Ishikawa (cell line): ENCODE results near the gene LGI4.

Experiments used
- CEBPB ChIP-seq: IDR thresholded peaks from 2 replicates; pipeline ENCODE4 v1.6.1; 2012
- CREB1 ChIP-seq: IDR thresholded peaks from 2 replicates; pipeline ENCODE4 v1.6.1; 2012; ENCODE audit warnings: low read depth
- EGR1 ChIP-seq: IDR thresholded peaks from 2 replicates; pipeline ENCODE4 v1.6.1; 2012
- EP300 ChIP-seq: IDR thresholded peaks from 2 replicates; pipeline ENCODE4 v1.6.1; 2012; ENCODE audit warnings: borderline replicate concordance
- FOXM1 ChIP-seq: IDR thresholded peaks from 2 replicates; pipeline ENCODE4 v1.6.1; 2012; ENCODE audit warnings: low read depth, borderline replicate concordance
- MAX ChIP-seq: IDR thresholded peaks from 2 replicates; pipeline ENCODE4 v1.6.1; 2012
- NFIC ChIP-seq: IDR thresholded peaks from 2 replicates; pipeline ENCODE4 v1.6.1; 2012
- RAD21 ChIP-seq: IDR thresholded peaks from 2 replicates; pipeline ENCODE4 v1.6.1; 2012; ENCODE audit warnings: low read depth
- REST ChIP-seq: IDR thresholded peaks from 2 replicates; pipeline ENCODE4 v1.6.1; 2012; ENCODE audit warnings: low read depth, mild to moderate bottlenecking
- TAF1 ChIP-seq: IDR thresholded peaks from 2 replicates; pipeline ENCODE4 v1.6.1; 2012; ENCODE audit warnings: low read depth, mild to moderate bottlenecking
- TCF12 ChIP-seq: IDR thresholded peaks from 2 replicates; pipeline ENCODE4 v1.6.1; 2012; ENCODE audit warnings: low read depth
- TEAD4 ChIP-seq: IDR thresholded peaks from 2 replicates; pipeline ENCODE4 v1.6.1; 2012
- USF1 ChIP-seq: IDR thresholded peaks from 2 replicates; pipeline ENCODE4 v1.6.1; 2012
- YY1 ChIP-seq: IDR thresholded peaks from 2 replicates; pipeline ENCODE4 v1.6.1; 2012; ENCODE audit warnings: low read depth

GRCh38 chr19:35168196-35168595 is 33.3 kb upstream of the LGI4 start:
- TF ChIP-seq EGR1 (no peak), CREB1 (no peak), CEBPB (no peak), TCF12 (no peak), RAD21 (no peak), MAX (no peak), FOXM1 (no peak), EP300 (no peak), TAF1 (no peak), REST (no peak), YY1 (no peak), NFIC (peak; percentile 34; the same call in 1 of the 2 replicates), USF1 (no peak), TEAD4 (no peak)
